ENCODE data around the gene RABGAP1L.
"Not testable (repeated sequence)": the region's sequence is repeated elsewhere in the genome, so short reads cannot be mapped to it uniquely, and the experiment has no call there.

RABGAP1L gene

DNA sequence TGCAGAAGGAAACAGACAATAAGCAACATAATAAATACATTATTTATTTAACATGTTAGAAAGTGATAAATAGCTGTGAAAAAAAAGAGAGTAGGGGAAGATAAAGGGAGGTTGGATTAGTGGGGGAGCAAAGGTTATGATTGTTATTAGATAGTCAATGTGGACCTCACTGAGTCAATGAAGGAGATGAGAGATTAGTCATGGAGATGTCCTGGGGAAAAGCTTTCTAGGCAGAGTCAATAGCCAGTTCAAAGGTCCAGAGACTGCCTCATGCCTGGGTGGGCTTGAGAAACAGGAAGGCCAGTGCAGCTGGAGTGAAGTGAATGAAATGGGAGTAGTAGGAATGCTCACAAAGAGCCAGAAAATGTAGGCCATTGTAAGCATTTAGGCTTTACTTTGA lies 653.3 kb downstream of the RABGAP1L start:
- peak; percentile 3 for DNase-seq (ENCODE audit: low spot score)

DNA sequence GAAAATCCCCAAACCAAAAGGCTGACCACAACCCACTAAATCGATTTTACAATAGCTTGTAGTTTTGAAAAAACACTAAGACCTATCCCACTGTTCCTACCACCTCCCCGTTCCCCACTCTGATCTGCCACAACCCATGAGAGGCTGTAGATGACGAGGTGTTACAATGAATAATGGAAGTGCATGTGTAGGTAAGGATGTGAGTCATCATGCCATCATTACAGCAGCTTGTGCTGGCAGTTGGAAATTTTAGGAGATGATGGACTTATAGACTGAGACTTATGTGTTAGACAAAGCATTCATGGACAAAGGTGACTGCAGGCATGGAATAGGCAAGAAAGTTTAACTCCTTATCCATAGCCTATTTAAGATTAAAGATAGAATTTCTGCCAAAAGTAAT lies 655.7 kb downstream of the RABGAP1L start:
- peak; percentile 81 for DNase-seq (ENCODE audit: low spot score)

DNA sequence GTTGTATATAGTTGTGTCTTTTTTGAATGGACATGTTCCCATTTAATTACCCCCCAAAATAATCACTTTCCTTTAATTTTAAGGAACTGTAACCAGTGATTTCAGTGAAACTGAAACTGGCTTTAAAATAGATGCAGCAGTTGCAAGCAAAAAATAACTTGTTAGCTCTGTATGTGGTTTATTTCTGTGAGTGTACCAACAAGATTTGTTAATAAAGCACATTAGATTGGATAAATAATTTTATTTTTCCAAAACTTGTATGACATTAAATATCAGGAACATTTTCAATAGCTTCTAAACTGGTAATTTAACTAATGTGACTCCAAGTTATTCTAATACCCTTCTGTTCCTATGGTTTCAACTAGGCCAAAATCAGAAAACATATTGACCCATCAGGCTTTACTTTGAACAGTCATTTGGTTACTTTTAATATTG lies 656.2 kb downstream of the RABGAP1L start:
- no peak for DNase-seq (ENCODE audit: low spot score)

DNA sequence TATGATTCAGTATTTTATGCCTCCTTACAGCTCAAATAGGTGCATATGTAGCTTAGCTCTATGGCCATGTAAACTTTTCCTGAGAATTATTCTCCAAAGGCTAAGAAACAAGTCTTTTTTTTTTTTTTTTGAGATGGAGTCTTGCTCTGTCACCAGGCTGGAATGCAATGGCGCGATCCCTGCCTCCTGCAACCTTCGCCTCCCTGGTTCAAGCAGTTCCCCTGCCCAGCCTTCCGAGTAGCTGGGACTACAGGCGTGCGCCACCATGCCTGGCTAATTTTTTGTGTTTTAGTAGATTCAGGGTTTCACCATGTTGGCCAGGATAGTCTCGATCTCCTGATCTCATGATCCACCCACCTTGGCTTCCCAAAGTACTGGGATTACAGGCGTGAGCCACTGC lies 657.3 kb downstream of the RABGAP1L start:
- DNase-seq (ENCODE audit: low spot score): not testable (repeated sequence)

DNA sequence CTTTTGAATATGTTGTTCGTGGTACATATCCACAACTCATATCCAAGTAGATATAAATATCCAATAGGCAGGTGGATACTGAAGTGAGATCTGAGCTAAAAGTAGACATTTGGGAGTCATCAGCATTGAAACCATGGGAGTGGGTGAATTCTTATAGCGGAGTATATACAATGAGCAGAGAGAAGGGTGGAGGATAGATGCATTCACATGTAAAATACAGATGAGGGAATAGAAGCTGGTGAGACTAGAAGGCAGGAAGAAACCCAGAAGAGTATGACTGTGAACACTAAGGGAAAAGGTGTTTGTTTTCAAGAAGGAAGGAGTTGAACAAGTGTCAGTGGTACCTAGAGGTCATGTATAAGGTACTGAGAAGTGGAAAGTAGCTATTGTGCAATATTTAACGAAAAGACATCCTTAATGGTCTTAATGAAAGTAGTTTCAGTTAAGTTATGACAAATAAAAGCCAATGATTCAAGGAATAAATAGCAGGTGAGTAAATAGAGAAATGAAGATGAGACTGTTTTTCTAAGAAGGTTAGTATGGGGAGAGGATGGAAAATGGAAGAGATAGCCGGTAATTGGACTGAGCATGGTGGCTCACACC lies 658.8 kb downstream of the RABGAP1L start:
- DNase-seq (ENCODE audit: low spot score): no peak

DNA sequence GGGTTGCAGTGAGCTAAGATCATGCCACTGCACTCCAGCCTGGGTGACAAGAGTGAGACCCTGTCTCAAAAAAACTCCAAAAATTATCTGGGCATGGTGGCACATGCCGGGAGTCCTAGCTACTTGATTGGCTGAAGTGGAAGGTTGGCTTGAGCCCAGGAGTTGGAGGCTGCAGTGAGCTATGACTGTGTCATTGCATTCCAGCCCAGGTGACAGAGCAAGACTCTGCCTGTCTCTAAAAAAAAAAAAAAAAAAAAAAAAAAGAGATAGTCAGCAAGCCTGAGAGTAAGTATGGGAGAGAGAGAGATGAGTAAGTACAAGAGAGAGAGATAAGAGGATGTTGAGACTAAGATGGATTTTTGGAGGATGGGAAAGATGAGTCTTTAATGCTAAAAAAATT lies 659.6 kb downstream of the RABGAP1L start:
- no peak for DNase-seq (ENCODE audit: low spot score)

DNA sequence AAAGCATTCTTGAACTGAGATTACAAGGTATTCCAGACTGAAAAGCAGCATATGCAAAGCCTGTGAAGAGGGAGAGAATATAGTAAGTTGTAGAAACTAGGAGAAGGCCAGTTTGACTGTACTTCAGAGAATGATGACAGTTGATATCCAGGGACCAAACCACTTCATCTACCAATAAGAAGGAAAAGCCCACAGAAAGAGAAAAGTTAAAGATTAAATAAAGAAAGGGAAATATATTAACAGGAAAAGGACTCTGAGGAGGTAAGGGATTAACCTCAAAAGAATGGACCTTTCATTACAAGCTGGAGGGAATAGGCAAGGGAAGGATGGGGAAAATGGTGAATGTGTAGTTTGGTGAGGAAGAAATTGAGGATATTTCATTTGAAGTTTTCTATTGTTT lies 660.3 kb downstream of the RABGAP1L start:
- DNase-seq (ENCODE audit: low spot score): no peak

DNA sequence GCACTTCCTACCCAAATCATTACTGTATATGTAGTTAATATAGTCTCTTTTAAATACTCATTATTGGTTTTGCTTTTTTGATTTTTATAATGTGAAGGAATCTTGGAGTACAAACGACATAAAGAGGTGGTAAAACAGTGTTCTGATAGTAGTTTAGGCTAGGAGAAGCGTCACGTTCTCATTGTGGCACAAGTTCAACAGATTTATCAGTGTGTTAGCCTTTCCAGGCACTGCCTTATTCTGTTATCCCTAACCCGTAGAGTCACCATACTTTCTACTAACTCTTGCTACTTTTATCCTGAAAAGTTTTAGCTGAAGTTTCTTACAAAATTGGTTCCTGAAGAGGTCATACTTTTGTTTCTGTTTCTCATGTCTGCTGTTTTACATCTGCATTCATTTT lies 665.8 kb downstream of the RABGAP1L start:
- DNase-seq (ENCODE audit: low spot score): no peak

DNA sequence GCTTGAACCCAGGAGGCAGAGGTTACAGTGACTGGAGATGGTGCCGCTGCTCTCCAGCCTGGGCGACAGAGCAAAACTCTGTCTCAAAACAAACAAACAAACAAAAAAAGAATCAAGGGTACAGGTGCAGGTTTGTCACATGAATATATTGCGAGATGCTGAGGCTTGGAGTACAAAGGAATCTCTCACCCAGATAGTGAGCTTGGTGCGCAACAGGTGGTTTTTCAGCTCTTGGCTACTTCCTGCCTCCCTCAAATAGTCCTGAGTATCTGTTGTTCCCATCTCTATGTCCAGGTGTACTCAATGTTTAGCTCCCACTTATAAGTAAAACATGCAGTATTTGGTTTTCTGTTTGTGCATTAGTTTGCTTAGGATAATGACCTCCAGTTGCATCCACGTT lies 666.5 kb downstream of the RABGAP1L start:
- DNase-seq (ENCODE audit: low spot score): no peak

DNA sequence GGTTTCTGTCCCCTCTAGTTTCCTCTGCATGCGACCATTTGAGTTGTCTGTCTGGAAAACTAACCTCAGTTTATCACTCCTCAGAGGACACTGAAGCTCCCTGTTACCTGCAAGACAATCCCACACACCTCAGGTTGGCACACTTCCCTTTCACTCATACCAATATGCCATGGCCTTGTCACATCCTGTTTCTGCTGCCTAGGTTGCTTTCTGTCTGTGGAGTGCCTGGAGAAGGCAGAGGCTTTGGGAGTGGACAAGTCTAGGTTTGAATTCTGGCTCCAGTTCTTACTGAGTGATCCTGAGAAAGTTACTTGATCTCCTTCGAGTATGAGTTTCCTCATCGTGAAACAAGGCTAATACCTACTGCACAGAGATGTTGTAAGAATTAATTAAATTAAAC lies 668.9 kb downstream of the RABGAP1L start:
- no peak for DNase-seq (ENCODE audit: low spot score)

DNA sequence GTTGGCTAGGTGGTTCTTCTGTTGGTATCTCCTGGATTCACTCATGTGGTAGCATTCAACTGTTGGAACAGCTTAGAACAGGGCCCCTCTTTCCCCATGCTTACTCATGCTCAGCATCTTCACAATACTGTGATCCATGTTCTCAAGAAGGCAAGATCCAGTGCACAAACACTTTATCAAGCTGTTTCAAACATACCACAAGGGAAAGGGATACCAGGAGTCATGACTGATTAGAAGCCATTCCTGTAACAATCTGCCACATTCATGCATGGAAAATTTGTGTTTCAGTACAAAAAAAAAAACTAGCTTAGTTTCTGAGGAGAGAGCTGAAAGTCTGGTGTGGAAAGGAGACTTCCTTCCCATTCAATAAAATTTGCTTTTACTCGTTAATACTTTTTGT lies 670.7 kb downstream of the RABGAP1L start:
- DNase-seq (ENCODE audit: low spot score): no peak

DNA sequence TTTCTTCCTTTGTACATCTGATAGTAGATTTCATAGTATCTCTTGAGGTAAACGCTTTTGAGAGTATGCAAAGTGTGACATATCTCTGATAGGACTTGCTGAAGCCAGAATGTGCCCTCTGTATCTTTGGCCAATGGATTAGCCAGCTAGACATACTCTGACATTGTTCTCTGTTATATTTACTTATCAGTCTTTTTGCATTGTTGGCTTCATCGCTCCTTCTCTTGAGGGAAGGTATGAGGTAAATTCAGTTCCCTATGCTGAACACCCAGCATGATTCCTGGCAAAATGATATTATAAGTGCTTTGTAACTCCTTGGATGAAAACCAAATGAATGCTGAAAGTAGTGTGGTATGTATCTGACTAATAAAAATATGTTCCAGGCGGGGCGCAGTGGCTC lies 677.2 kb downstream of the RABGAP1L start:
- no peak for DNase-seq (ENCODE audit: low spot score)

DNA sequence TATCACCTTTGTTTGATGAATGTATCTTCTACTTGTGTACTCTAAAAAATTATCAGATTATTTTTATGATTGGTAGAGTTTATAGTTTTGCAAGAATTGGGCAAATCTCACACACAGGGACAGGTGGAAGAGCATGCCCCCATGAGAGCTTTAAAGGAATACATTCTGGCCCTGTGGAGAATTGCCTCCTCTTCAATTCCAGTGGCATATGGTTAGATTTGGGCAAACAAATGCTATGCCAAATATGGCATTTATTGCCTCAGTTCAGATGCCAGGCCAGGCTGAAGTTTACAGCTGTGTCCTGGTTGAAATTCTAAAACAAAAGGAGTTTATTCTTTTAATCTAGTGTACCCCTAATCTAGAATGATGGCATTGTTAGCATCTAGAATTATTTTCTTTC lies 678.1 kb downstream of the RABGAP1L start:
- no peak for DNase-seq (ENCODE audit: low spot score)

DNA sequence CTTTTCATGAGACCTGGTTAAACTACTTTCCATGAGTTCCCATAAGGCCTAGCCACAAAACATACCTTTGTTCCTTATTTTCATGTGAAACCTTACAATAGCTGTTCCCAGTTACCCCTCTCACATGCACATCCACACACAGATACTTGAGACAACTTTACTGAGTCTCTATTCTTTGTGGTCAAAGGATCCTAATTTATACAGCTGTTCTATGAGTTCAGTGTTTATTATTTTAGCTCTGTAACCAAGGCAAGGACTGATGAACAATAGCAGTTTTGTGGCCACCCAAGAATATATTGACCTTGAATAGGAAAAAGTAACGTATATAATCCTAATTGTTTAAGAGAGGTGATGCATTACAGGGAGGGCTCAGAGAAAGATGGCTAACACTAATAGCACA lies 679.9 kb downstream of the RABGAP1L start:
- no peak for DNase-seq (ENCODE audit: low spot score)

DNA sequence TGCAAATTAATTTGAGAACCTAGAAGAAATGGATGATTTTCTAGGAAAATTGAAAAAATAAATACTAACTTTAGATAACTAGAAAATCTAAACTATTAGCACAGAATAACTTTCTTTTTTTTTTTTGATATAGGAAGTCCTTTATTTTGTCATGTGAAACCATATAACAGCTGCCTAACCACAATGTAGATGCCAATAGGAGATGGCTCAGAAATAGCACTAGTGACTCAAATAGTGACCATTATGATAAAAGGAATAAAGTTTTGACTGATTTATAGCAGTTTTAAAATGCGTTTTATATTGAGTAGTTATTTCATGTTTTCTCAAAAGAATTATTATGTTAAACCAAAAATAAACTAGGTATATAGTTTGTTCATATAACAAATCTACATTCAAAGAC lies 682.4 kb downstream of the RABGAP1L start:
- DNase-seq (ENCODE audit: low spot score): no peak

DNA sequence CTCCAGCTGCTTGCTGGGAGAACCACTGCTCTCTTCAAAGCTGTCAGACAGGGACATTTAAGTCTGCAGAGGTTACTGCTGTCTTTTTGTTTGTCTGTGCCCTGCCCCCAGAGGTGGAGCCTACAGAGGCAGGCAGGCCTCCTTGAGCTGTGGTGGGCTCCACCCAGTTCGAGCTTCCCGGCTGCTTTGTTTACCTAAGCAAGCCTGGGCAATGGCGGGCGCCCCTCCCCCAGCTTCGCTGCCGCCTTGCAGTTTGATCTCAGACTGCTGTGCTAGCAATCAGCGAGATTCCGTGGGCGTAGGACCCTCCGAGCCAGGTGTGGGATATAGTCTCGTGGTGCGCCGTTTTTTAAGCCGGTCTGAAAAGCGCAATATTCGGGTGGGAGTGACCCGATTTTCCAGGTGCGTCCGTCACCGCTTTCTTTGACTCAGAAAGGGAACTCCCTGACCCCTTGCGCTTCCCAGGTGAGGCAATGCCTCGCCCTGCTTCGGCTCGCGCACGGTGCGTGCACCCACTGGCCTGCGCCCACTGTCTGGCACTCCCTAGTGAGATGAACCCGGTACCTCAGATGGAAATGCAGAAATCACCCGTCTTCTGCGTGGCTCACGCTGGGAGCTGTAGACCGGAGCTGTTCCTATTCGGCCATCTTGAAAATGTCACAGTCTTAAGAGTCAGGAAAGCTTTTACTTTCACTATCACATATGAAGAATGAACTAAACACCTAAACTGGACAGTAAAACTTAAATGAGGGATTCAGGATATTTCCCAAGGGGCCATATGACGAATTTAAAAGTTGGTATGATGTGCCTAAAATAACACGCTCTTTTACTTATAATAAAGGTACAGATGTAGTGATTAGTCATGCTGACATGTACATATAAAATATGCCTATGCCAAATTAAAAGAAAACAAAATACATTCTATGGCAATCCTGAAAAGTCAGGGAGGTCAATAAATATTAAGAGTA lies 689.6 kb downstream of the RABGAP1L start:
- peak; percentile 39 for DNase-seq (ENCODE audit: low spot score)

DNA sequence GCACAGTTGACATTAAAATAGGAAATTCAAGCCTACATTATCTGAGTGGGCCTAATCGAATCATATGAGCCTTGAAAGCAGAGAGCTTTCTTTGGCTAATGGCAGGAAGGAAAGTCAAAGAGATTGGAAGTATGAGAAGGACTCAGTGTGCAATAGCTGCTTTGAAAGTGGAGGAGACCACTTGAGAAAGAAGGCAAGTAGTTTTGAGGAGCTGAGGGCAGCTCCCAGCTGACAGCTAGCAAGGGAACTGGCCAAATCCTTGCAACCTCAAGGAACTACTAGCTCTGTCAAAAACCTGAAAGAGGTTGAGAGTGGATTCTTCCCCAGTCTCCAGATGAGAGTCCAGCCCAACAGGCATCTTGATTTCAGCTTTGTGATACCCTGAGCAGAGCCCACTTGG lies 691.4 kb downstream of the RABGAP1L start:
- DNase-seq (ENCODE audit: low spot score): no peak

DNA sequence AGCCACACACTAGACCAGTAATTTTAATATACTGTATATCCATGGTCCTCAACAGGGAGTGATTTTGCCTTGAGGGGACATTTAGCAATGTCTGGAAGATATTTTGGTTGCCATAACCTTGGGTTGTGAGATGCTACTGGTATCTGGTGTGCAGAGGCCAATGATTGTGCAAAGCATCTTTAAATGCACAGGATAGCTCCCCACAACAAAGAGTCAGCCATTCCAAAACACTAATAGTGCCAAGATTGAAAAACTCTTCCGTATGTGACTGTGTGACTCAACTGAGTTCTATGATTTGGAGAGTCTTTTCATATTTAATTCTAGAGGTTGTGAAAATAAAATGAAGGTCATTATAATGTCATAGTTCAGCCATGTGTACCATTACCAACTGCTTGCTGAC lies 699.0 kb downstream of the RABGAP1L start:
- DNase-seq (ENCODE audit: low spot score): no peak

DNA sequence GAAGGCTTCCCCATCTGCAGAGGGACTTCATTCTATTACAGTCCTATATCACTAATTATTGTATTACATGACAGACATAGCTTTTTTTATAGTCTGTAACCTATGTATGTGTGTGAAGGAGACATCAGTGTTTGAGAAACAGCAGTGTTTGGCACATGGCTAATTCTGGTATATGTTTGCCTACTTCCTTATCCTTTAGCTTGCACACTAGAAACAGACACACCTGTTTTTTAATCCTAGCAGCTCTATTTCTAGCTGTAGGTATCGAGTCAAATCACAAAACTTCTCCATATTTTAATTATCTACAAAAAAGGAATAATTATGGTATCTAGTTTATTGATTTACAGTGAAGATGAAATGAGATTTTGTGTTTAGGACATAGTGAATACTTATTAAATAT lies 711.0 kb downstream of the RABGAP1L start:
- no peak for DNase-seq (ENCODE audit: low spot score)

DNA sequence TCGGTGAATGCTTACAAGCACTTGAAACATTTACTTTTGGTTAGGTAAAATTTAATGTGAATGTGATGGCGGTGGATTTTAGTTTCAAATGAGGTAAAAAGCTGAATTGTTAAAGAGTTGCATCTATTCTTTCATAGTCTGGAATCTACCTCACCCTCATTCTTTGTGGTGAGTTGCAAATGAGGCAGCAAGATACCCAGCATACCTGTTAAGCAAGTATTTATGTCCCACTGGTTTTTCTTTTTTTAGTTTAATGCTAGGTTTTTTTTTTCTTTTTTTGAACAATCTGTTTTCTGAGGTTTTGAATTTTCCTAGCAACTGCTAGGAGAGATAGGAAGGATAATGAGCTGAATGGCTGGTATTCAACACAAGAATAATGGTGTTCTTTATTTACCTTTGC lies 712.6 kb downstream of the RABGAP1L start:
- DNase-seq (ENCODE audit: low spot score): no peak

DNA sequence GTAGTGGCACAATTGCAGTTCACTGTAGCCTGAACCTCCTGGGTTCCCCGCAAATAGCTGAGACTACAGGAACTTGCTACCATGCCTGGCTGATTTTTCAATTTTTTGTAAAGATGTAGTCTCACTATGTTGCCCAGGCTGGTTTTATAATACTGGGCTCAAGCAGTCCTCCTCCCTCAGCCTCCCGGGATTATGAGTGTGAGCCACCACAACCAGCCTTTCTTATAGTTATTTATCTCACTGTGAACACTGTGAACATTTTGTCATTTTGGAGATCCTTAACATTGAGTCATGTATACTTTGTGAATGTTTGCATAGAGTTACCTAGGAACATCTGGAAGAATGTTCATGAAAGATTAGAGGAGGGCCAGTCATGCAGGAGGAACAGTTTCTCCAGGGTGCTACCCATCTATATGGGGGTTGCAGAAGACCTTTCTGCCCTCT lies 713.3 kb downstream of the RABGAP1L start:
- DNase-seq (ENCODE audit: low spot score): no peak

DNA sequence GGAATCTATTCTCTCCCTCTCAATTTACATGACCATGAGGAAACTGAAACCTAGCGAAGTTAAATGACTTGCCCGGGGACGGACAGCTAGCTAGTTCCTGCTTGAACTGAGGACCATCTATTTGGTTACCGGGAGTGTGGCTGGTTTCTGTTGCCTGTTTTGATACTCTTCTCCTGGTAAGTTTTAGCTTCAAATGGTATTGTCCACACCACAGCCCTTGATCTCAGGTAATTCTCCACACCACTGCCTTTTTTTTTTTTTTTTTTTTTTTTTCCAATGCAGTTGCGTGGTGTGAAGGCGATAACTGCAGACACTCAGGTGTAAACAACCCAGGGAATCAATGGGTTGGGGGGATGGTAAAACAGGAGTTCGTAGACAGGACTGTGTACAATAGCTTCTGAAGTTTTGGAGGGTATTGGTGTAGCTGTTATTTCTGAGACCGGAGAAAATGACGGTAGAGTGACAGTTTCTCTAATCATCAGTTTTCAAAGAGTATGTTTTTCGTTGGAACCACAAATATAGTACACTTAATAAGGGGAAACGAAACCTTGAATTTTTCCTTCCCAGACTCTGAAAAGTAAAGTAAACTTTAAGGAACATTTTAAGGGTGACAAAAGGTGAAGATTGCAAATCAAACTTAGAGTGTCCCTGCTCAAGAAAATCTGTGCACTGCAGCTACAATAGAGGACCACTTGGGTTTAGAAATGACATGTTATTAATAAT lies 715.2 kb downstream of the RABGAP1L start:
- DNase-seq (ENCODE audit: low spot score): peak; percentile 7

DNA sequence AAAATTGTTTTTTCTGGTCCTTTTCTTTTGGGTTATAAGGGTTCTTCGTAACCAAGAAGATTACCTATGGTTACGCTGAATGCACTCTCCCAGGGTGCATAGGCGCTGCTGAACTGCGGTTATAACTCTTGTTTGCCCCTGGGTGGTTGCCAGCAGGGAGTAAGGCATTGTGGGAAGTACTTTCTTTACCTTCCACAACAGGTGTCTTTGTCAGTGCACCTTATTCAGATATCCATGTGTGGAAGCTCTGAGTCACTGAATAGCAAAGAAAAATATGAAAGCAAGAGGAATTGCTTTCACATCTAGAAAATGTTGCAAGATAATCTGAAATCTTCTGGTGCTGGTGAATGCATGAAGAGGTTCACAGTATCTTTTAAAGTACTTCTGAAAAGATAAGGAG lies 716.0 kb downstream of the RABGAP1L start:
- peak; percentile 70 for DNase-seq (ENCODE audit: low spot score)

Data from SW480 (cell line).